ENCODE data around the gene LZIC. TPM values are rescaled to one million over a fixed set of nuclear protein-coding genes. Genes with fewer than 3 reads are reported as not detected.

LZIC gene
- total RNA-seq, 2 donors from 2014 or later = 40.6 to 47.2 TPM

DNA sequence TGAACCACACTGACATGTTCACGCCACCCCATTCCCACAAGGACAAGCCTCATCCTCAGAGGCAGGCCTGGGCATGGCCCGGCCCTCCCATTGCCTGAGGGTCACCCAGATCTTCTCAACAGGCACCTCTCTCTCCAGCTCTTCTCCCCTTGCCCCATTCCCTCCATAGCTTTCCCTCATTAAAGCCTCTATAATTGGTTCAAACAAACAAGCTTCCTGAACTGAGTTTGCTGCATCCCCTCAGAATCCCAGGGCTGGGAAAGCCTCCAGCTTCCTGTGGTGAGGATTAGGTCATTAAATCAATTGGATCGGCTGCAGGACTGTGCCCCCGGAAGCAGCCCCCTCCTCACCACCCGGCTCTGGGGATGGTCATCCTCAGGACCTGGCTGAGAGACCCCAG, 52.0 kb downstream of the LZIC start:
- intact Hi-C loops (cut with DNase I) = no loop called here
- TF ChIP-seq, protein P1, sequence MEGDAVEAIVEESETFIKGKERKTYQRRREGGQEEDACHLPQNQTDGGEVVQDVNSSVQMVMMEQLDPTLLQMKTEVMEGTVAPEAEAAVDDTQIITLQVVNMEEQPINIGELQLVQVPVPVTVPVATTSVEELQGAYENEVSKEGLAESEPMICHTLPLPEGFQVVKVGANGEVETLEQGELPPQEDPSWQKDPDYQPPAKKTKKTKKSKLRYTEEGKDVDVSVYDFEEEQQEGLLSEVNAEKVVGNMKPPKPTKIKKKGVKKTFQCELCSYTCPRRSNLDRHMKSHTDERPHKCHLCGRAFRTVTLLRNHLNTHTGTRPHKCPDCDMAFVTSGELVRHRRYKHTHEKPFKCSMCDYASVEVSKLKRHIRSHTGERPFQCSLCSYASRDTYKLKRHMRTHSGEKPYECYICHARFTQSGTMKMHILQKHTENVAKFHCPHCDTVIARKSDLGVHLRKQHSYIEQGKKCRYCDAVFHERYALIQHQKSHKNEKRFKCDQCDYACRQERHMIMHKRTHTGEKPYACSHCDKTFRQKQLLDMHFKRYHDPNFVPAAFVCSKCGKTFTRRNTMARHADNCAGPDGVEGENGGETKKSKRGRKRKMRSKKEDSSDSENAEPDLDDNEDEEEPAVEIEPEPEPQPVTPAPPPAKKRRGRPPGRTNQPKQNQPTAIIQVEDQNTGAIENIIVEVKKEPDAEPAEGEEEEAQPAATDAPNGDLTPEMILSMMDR (IDR thresholded peaks at IDR 0.05) = no peak
- H3K36me3 ChIP-seq = no peaks in the 10 kb centered on the region
- no peaks in the 10 kb centered on the region for H3K27me3 ChIP-seq
- peak overlapping the region in 1 of 2 donors; percentile 5 for H3K9ac ChIP-seq (ENCODE audit: low read depth in 2 of 2, low read length in 2 of 2)
- H3K27ac ChIP-seq = no peak overlapping the region
- H3K4me3 ChIP-seq = no peak overlapping the region
- no peaks in the 10 kb centered on the region for H3K9me3 ChIP-seq
- no peaks in the 10 kb centered on the region for H3K4me1 ChIP-seq
- DNase-seq = no peak

DNA sequence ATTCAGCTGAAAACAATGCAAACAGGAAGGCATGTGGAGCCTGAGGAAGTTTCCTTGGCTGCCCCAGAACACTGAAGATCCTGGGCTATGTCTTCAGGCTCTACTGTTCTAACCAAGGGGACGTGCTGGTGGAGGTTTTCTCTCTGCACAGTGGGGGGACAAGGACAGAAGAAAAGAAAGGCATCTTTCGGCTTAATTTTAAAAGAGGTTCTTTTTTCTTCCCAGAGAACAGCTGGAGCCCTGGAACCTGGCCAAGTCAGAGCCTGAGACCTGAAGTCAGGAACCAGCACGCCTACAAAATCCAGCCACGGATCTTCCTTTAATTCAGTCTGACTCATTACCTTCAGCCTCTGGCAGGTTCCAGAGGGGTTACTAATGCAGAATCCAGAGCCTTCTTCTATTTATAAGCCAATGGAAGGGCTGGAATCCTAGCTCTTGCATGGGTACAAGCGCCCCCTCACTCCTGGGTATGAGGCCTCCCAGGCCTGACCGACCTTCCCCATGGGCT, 52.9 kb downstream of the LZIC start:
- Histone ChIP-seq H3K9ac (ENCODE audit: low read depth in 2 of 2, low read length in 2 of 2) (no peak overlapping the region), H3K4me1 (no peaks in the 10 kb centered on the region), H3K9me3 (no peaks in the 10 kb centered on the region), H3K36me3 (no peaks in the 10 kb centered on the region), H3K27ac (no peak overlapping the region), H3K4me3 (no peak overlapping the region), H3K27me3 (no peaks in the 10 kb centered on the region)
- TF ChIP-seq, protein P1 (IDR thresholded peaks at IDR 0.05) = no peak
- DNase-seq = no peak
- intact Hi-C loops (cut with DNase I) = no loop called here

DNA sequence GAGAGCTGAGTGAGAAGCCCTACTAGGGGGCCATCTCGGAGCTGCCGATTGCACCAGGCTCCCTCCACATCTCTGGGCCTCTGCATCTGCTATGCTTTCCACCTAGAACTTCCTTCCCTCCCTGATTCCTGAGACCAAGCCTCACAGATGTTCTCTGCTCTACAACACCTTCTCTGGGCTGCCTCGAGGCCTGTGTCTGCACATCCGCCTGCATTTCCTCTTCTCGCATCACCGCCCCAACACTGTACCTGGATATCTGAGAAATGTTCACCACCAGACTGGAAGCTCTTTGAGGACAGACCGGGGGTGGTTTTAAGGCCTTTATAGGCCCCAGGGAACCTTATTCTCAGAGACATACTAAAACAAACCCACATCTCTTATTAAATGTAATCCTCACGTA, 53.8 kb downstream of the LZIC start:
- no peaks in the 10 kb centered on the region for H3K36me3 ChIP-seq
- no peak for DNase-seq
- H3K9ac ChIP-seq (ENCODE audit: low read depth in 2 of 2, low read length in 2 of 2) = no peak overlapping the region
- H3K9me3 ChIP-seq = no peaks in the 10 kb centered on the region
- no peak overlapping the region for H3K4me3 ChIP-seq
- intact Hi-C loops (cut with DNase I) = no loop called here
- no peak overlapping the region for H3K27ac ChIP-seq
- no peaks in the 10 kb centered on the region for H3K27me3 ChIP-seq
- no peaks in the 10 kb centered on the region for H3K4me1 ChIP-seq
- TF ChIP-seq, protein P1 (IDR thresholded peaks at IDR 0.05) = no peak

DNA sequence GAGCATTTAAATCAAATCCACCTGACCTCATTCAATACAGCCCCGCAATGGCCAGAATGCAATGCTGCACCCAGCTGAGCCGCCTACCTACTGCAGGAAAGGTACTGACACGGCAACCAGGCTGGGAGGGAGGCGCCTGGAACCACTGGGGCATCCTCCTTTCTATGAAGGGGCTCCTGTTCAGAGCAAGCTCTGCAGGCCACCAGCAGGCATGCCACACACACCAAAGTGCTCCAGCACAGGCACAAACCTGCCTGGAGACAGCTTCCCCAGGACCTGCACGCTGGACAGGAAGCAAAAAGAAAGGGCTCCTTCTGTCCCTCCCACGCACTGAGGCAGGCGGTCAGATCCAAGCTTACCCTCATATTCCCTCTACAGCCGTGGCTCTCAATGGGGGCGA, 54.3 kb downstream of the LZIC start:
- Histone ChIP-seq H3K27me3 (no peaks in the 10 kb centered on the region), H3K36me3 (no peaks in the 10 kb centered on the region), H3K4me3 (no peak overlapping the region), H3K27ac (no peak overlapping the region), H3K9ac (ENCODE audit: low read depth in 2 of 2, low read length in 2 of 2) (no peak overlapping the region), H3K4me1 (no peaks in the 10 kb centered on the region), H3K9me3 (no peaks in the 10 kb centered on the region)
- no peak for DNase-seq
- intact Hi-C loops (cut with DNase I) = no loop called here
- TF ChIP-seq, protein P1 (IDR thresholded peaks at IDR 0.05) = no peak

DNA sequence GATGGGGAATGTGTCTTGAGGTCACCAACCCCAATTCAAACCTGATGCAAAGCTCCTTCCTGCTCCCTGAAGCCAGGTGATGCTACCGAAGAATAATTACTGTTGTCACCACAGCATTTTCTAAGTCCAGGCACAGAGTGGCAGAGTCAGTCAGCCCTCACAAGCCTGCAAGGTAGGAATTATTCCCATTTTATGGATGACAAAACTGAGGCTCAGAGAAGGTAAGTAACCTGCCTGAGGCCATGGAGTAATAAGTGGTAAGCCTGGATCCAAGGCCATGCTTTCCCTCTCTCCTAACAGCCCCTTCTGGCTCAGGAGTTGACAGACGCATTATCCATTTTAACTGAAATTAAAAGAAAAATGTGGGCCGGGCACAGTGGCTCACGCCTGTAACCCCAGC, 56.1 kb downstream of the LZIC start:
- Histone ChIP-seq H3K9ac (ENCODE audit: low read depth in 2 of 2, low read length in 2 of 2) (no peak overlapping the region), H3K4me1 (no peaks in the 10 kb centered on the region), H3K27ac (no peak overlapping the region), H3K27me3 (no peaks in the 10 kb centered on the region), H3K4me3 (no peak overlapping the region), H3K36me3 (no peaks in the 10 kb centered on the region), H3K9me3 (no peaks in the 10 kb centered on the region)
- DNase-seq = no peak
- intact Hi-C loops (cut with DNase I) = no loop called here
- TF ChIP-seq, protein P1 (IDR thresholded peaks at IDR 0.05) = no peak
